K562 (cell line): ENCODE data around the gene CABLES1. TPM values are rescaled to one million over a fixed set of nuclear protein-coding genes. Genes with fewer than 3 reads are reported as not detected.

Experiments used
- ATAC-seq: fragments of 200-7000 bp; cut with Tn5 transposase; 3 replicates; pipeline ENCODE4 v1.9.1; 2020; ENCODE audit warnings: moderate library complexity
- BruUV-seq: library from RNA; stranded (reverse); fragments of 400-500 nt; replicated peaks from 2 replicates; lab custom pipeline; 2021; lab: Mats Ljungman, UMichigan
- CTCF ChIA-PET: fragments of 300-600 bp; formaldehyde crosslinking; extraction: SDS; loops from one replicate; lab custom pipeline; 2021; ENCODE audit warnings: low intra/inter-chr PET ratio; lab: Yijun Ruan, JAX
- POLR2A ChIA-PET: fragments of 300-600, 350-650 bp; sonication (Branson Sonifier 250); formaldehyde crosslinking; extraction: SDS; loops from one replicate; lab custom pipeline; 2021; ENCODE audit warnings: antibody characterized with exemption, inconsistent platforms; lab: Yijun Ruan, JAX
- DNase-seq, 4 experiments: peaks; one replicate each; pipeline versions ENCODE4 v3.0.0 to v3.0.0-alpha.2; 2011 to 2018; ENCODE audit warnings: low spot score in 3 of 4, mixed read lengths in 3 of 4; ENCODE audit errors: extremely low read depth in 1 of 4
- FAIRE-seq: peaks from 2 replicates; lab custom pipeline; 2011; peaks lifted over from hg19 to GRCh38; lab: Jason Lieb, UNC
- H2AFZ ChIP-seq: 2 replicates; pipeline ENCODE4 v1.6.0; 2011; ENCODE audit warnings: low read depth, low read length, control low read depth, inconsistent platforms
- H3K27ac ChIP-seq: fragments of 200-600 bp; 3 replicates; pipeline ENCODE4 v1.8.0; 2011; ENCODE audit warnings: low read depth, mild to moderate bottlenecking, control low read depth, inconsistent platforms, low read length, moderate library complexity, mixed read lengths; ENCODE audit errors: extremely low read depth
- H3K27me3 ChIP-seq, 2 experiments: fragments of 300-600 bp in 1 of 2; 2 replicates in 1 of 2; 3 replicates in 1 of 2; pipeline versions ENCODE4 v1.6.0 to v1.8.0; 2011; ENCODE audit warnings: inconsistent platforms in 2 of 2, low read length in 2 of 2, mild to moderate bottlenecking in 1 of 2, mixed read lengths in 1 of 2, moderate library complexity in 1 of 2; ENCODE audit not compliant: control insufficient read depth in 2 of 2, insufficient read depth in 2 of 2
- H3K36me3 ChIP-seq: fragments of 300-600 bp; 3 replicates; pipeline ENCODE4 v1.8.0; 2011; ENCODE audit warnings: mild to moderate bottlenecking, low read length, inconsistent platforms; ENCODE audit not compliant: control insufficient read depth, insufficient read depth
- H3K4me1 ChIP-seq, 2 experiments: fragments of 200-600 bp in 1 of 2; replicated peaks in 1 of 2; 2 replicates in 1 of 2; 3 replicates in 1 of 2; pipeline versions ENCODE4 v1.5.1 to v1.8.0; 2011; ENCODE audit warnings: inconsistent platforms in 2 of 2, low read length in 2 of 2, mild to moderate bottlenecking in 1 of 2, mixed read lengths in 1 of 2, moderate library complexity in 1 of 2; ENCODE audit not compliant: control insufficient read depth in 2 of 2, insufficient read depth in 2 of 2
- H3K4me2 ChIP-seq: 2 replicates; pipeline ENCODE4 v1.6.1; 2011; ENCODE audit warnings: low read length, control low read depth, inconsistent platforms, mixed read lengths; ENCODE audit not compliant: insufficient read depth
- H3K4me3 ChIP-seq: fragments of 200-600 bp; sonication (generic), shearing (Covaris generic); 2 replicates; pipeline ENCODE4 v1.5.1; 2016; ENCODE audit warnings: control low read depth, inconsistent platforms
- H3K79me2 ChIP-seq: fragments of 200-600 bp; 3 replicates; pipeline ENCODE4 v1.8.0; 2011; ENCODE audit warnings: low read length, inconsistent platforms; ENCODE audit not compliant: control insufficient read depth, insufficient read depth
- H3K9ac ChIP-seq, 2 experiments: 2 replicates each; pipeline versions ENCODE4 v1.6.0 to v1.6.1; 2011; ENCODE audit warnings: low read depth in 2 of 2, low read length in 2 of 2, control low read depth in 1 of 2, inconsistent platforms in 1 of 2, mild to moderate bottlenecking in 1 of 2, mixed read lengths in 1 of 2; ENCODE audit not compliant: insufficient read depth in 1 of 2
- H3K9me1 ChIP-seq: one replicate; pipeline ENCODE4 v1.6.0; 2011; ENCODE audit warnings: inconsistent platforms, mild to moderate bottlenecking, low read length, moderate library complexity; ENCODE audit not compliant: control insufficient read depth, insufficient read depth
- H3K9me3 ChIP-seq: replicated peaks from 2 replicates; pipeline ENCODE4 v1.5.1; 2011; ENCODE audit warnings: low read depth, low read length, inconsistent platforms; ENCODE audit not compliant: control insufficient read depth, insufficient read depth
- H4K20me1 ChIP-seq: replicated peaks from 2 replicates; pipeline ENCODE4 v1.6.1; 2011; ENCODE audit warnings: low read length, inconsistent platforms, mixed read lengths; ENCODE audit not compliant: control insufficient read depth, insufficient read depth
- CHD4 ChIP-seq: fragments of 200-600 bp; sonication (generic); IDR thresholded peaks from 3 replicates; pipeline ENCODE4 v1.6.1; 2012; ENCODE audit warnings: low read depth, mild to moderate bottlenecking, mixed read lengths, low read length, inconsistent platforms; ENCODE audit not compliant: insufficient read depth, insufficient replicate concordance, poor library complexity, severe bottlenecking
- HDGF ChIP-seq: fragments of 450-650 bp; IDR thresholded peaks from 2 replicates; pipeline ENCODE4 v1.6.1; 2016
- KDM1A ChIP-seq, 2 experiments: fragments of 450-650 bp; IDR thresholded peaks; 2 replicates each; pipeline ENCODE4 v1.6.1; 2016; ENCODE audit warnings: mild to moderate bottlenecking in 2 of 2
- NFE2L1 ChIP-seq: fragments of 450-650 bp; IDR thresholded peaks from 2 replicates; pipeline ENCODE4 v1.6.1; 2016; ENCODE audit warnings: missing genetic modification characterization, low read depth, mild to moderate bottlenecking, missing compliant biosample characterization, moderate library complexity, borderline replicate concordance
- PCBP1 ChIP-seq: fragments of 200-400 bp; formaldehyde crosslinking; IDR thresholded peaks from 2 replicates; pipeline ENCODE4 v1.6.1; 2018; ENCODE audit warnings: mild to moderate bottlenecking, low read depth, low read length; ENCODE audit not compliant: poor library complexity, severe bottlenecking
- RBFOX2 ChIP-seq: fragments of 200-400 bp; formaldehyde crosslinking; IDR thresholded peaks from 2 replicates; pipeline ENCODE4 v1.6.1; 2017; ENCODE audit warnings: low read depth, mild to moderate bottlenecking, low read length, moderate library complexity
- STAT6 ChIP-seq: sonication (generic); formaldehyde crosslinking; IDR thresholded peaks from 2 replicates; pipeline ENCODE4 v1.8.1; 2023; ENCODE audit warnings: mild to moderate bottlenecking, missing genetic modification reagents
- XRCC3 ChIP-seq: fragments of 450-650 bp; IDR thresholded peaks from 2 replicates; pipeline ENCODE4 v1.6.1; 2017; ENCODE audit warnings: mild to moderate bottlenecking, moderate library complexity
- ZNF395 ChIP-seq: fragments of 200-800 bp; sonication (Bioruptor generic); IDR thresholded peaks from 2 replicates; pipeline ENCODE4 v1.6.1; 2017; ENCODE audit warnings: missing genetic modification characterization, missing compliant biosample characterization
- ZNF696 ChIP-seq: fragments of 250-450 bp; sonication (Bioruptor Pico); conservative IDR thresholded peaks from 2 replicates; pipeline ENCODE4 v1.4.0; 2020; ENCODE audit warnings: mild to moderate bottlenecking, moderate library complexity
- whole genome bisulfite sequencing: fragments of 100-300 bp; shearing (Covaris generic); methylation state at CpG from one replicate; pipeline ENCODE4 v1.1.6; 2016; ENCODE audit warnings: low coverage, mixed read lengths; ENCODE audit not compliant: insufficient coverage; ENCODE audit errors: missing lambda C conversion rate; 5-methylcytosine and 5-hydroxymethylcytosine counted together
- in situ Hi-C: fragments of 300-500 bp; cut with MboI; formaldehyde crosslinking; loops from 4 replicates; pipeline ENCODE4 v1.15.0; 2018; ENCODE audit warnings: inconsistent platforms, mixed read lengths
- intact Hi-C: fragments of 100-400 bp; cut with micrococcal nuclease; formaldehyde crosslinking; loops from 2 replicates; pipeline ENCODE4 v1.14.2; 2022
- polyA plus RNA-seq, 8 experiments: library from polyadenylated mRNA; depleted of rRNA in 4 of 8; stranded (reverse) in 5 of 8; unstranded in 3 of 8; fragments of >200 nt; fragmentation: Nextera tagmentation in 2 of 8; fragmentation: Illumina TruSeq in 1 of 8; extraction: Ambion mirVana in 2 of 8; extraction: Trizol in 1 of 8; gene quantifications; 2 replicates each; pipeline versions ENCODE4 v1.2.1 to v1.2.3, GENCODE V29; 2011 to 2014; ENCODE audit warnings: inconsistent platforms in 1 of 8, missing spikeins in 1 of 8
- total RNA-seq, 7 experiments: library from RNA; depleted of rRNA in 6 of 7; stranded (reverse); fragments of >200 nt in 6 of 7; fragmentation: Illumina TruSeq in 2 of 7; extraction: Trizol in 2 of 7; gene quantifications; 2 replicates each; pipeline versions ENCODE4 v1.2.1 to v1.2.3, GENCODE V29; 2011 to 2021; ENCODE audit warnings: low replicate concordance in 1 of 7

CABLES1 gene
- total and polyA plus RNA-seq, 9 of the 15 experiments (the other 6 are each of a cell fraction or from before 2014, with no cell fraction given) = 0.04 to 0.10 (median 0.06) TPM; not detected in 3

- in situ Hi-C loops (no loop called here), intact Hi-C loops (no loop called here)
- ChIA-PET POLR2A (no interaction called here), CTCF (no interaction called here)
- Histone ChIP-seq H3K4me1 (no peaks in the 10 kb centered on the region), H3K27ac (no peak overlapping the region), H4K20me1 (no peaks in the 10 kb centered on the region), H3K9me1 (no peaks in the 10 kb centered on the region), H2AFZ (no peak overlapping the region), H3K36me3 (no peaks in the 10 kb centered on the region), H3K4me3 (no peak overlapping the region), H3K79me2 (no peaks in the 10 kb centered on the region), H3K9me3 (no peaks in the 10 kb centered on the region), H3K27me3 (peaks cover 38 to 59% of the 10 kb centered on the region in 2 experiments), H3K9ac (no peak overlapping the region), H3K4me2 (no peak overlapping the region)
- BruUV-seq = no TSS peak
- 3% methylated on average over 6 of the region's 6 CpGs for WGBS
- no peak for TF ChIP-seq HDGF
- no peak for TF ChIP-seq NFE2L1 (tag)
- TF ChIP-seq KDM1A (IDR thresholded peaks at IDR 0.05) = no peak
- no peak for TF ChIP-seq XRCC3
- TF ChIP-seq RBFOX2 = no peak
- TF ChIP-seq PCBP1 = no peak
- TF ChIP-seq ZNF395 (CRISPR knock-in tag) = no peak
- no peak for TF ChIP-seq STAT6
- TF ChIP-seq ZNF696 (CRISPR knock-in tag) = no peak
- TF ChIP-seq CHD4 = no peak
- FAIRE-seq (no peak), ATAC-seq (no peak), DNase-seq (peak in 1 of 4 experiments; percentile 5)
Observed at GRCh38 chr18:23113576-23113975, 21.7 kb upstream of the CABLES1 start.
